GM19372 (cell line): ENCODE measurements around the gene FBN2.

Experiments
- ATAC-seq: cut with Tn5 transposase; IDR thresholded peaks from one replicate; pipeline ENCODE4 v1.9.1; 2021; ENCODE audit warnings: mild to moderate bottlenecking, low read depth, moderate library complexity; ENCODE audit not compliant: unreplicated experiment

The FBN2 gene

DNA sequence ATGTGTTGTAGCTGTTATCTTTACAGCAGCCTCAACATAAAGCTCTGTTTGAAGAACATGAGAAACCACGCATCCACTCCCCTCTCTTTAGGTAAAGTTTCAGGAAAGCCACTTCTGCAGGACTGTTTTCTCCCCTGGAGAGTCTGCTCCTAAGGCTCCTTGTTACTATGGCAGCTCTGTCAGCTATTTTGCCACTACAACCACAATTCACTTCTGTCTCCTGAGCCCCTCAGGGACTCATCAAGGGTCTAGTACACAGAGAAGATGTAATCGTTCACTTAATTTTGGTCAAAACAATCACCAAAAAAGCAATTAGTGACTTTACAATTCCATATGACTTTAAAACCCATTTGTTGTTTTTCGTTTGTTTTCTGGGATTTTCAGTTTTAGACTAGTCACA lies 157.7 kb downstream of the FBN2 start:
- no peak for ATAC-seq

DNA sequence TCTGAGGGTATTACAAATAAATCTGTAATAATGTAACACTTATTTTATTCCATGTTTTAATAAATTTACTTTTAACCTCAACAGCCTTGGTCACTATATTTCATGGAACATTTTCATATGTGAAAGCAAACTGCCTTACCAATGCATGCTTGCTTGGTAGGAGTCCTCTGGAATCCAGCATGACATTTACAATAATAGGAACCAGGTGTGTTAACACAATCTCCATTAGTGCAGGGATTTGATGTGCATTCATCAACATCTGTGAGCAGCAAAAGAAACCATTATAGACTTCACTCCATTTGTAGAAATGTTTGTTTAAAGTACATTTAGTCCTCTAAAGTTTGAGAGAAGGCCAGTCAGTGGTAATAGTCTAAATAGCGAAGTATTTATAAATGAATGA lies 159.4 kb downstream of the FBN2 start:
- ATAC-seq: no peak

DNA sequence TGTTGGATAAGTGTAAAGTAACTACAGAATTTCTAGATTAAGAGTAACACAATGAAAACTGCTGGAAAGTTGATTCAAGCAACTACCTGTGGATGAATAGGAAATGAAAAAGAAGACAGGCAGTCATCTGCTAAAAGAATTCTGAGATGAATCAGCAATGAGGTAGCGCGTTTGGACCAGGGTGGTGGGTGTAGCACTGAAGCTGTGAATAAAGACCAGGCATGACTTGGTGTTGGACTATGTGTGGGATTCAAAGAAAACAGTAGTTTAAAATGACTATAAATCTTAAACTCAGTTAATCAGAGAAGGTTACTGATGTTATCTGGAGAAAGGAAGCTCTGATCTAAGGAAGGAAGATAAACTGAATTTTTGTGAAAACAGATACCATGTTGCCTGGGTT lies 159.8 kb downstream of the FBN2 start:
- no peak for ATAC-seq

DNA sequence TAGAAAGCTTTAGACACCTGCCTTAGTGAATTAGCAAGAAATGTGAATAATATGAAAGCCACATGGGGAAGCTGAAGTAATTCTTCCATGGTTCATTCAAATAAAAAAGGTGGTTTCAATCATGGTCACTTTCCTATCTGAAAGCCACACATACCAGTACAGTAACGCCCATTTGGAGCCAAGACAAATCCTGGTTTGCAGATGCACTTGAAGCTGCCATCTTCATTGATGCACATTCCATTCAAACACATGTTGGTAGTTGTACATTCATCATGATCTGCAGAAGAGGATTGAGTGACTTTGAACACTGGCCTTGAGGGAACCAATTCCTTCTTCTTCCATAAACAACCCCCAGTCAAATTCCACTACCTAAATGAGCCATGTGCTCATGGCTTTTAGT lies 161.5 kb downstream of the FBN2 start:
- no peak for ATAC-seq

DNA sequence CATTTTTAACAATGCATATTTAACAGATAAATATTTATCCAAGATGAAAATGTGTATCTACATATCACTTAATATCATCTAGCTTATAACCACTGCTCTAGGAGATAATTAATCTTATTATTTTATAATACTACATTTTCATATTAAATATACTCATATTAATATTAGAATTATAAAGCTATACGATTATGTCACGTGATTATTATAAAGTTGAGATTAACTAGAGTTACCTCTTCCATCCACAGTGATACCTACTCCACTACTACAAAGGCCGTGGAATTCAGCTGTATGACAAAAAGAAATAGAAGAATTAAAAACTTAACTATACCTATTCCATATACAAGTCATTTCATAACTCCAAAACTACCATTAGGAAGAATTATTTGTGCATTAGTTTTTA lies 171.9 kb downstream of the FBN2 start:
- no peak for ATAC-seq

DNA sequence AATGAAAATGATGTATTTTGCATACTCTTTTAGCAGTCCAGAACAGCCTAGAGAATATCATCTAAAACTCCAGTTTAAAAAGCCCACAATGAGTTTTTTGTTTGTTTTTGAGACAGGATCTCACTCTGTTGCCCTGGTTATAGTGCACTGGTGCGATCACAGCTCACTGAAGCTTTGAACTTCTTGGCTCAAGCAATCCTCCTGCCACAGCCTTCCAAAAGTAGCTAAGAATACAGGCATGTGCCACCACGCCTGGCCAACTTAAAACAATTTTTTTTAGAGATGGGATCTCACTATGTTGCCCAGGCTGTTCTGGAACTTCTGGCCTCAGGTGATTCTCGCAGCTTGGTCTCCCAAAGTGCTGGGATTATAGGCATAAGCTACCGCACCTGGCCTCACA lies 175.7 kb downstream of the FBN2 start:
- no peak for ATAC-seq

DNA sequence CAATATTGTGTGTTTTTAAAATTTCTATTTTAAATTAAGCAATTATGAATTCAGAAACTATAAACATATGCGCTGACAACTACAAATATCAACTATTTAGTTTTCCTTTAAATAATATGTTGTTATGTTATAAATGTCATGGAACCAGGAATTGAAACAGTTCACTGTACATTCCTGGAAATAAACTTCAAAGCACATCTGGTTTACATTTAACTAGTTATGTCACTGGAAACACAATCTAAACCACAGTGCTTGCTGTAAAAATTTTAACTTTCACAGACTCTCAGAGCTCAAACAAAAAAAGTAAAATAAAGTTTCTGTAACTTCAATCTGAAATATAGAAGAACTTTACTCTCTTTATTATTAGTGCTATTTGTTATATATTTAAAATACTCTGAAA lies 179.2 kb downstream of the FBN2 start:
- no peak for ATAC-seq

DNA sequence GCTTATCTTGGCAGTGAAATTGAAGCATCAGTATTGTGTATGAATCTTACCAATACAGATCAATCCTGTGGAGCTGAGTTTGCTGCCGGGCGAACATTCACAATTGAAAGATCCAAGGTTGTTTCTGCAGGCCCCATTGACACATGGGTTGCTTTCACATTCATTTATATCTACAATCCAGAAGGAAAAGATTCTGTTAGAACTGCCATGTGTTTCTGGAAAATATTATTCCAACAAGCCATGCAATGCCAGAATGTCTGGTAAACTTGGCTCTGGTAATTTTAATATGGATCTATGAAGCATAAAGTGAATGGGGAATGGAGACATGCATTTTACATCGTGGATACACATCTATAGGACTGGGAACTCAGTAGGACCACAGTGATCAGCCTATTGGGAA lies 180.8 kb downstream of the FBN2 start:
- ATAC-seq: no peak

DNA sequence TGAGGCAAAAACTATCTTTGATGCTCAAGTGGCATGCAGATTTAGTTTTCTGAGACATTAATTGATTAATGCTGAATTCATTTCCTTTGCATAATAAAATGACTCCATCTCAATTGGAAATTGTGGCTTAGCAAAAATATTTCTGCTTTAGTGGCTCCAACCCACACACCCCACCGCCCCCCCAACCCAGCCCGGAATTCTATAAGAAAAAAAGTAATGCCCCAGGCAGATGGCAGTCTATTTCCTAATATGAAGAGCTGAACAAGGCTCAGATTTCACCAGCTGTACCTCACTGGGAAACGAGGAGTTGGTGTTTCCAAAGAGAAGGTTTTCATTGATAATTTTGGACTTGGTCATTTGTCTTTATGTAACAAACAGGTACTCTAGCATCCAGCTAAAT lies 182.1 kb downstream of the FBN2 start:
- no peak for ATAC-seq

DNA sequence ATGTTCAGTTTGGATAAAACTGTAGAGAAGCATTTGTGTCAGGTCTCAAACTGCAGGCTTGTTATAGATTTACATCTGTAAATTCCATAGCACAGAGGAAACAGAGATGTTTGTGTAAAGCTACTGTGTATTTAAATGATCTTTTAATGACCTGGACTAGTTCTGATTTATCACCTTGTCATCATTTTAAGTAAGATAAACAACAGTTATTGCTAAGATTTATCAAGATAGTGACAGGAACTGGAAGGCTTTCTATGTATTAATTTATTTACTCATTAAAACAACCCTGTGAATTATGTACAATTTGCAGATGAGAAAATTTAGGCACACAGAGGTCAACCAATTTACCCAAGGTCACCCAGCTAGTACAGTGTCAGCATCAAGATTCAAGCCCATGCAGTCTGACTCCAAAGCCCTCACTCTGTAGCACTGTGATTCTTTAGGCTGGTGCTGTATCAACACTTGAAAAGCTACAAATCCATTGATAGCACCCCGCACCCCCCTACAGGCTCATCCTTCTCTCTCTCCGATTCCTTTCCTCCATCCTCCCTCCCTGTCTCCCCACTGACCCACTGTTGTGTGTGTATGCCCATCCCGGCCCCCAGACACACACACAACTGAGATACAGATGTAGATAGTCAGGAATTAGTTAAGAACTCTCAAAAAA lies 184.5 kb downstream of the FBN2 start:
- no peak for ATAC-seq

DNA sequence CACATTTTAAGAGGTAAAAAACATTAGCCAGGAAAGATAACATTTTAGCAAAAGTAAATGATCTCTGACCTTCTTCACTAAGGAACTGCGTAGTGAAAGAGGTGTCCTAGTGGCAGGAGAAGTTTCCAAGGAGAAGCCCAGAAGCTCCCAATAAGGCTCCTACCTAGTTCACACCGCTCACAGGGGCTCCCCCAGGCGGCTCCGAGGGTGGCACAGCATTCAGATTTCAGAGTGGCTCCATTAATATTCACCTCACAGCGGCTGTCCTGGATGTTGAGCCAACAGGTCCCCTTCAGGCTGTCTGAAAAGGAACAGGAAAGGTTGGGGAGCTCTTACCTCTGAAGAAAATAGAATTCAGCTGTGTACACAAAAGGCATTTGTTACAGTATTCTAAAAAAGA lies 187.3 kb downstream of the FBN2 start:
- no peak for ATAC-seq

DNA sequence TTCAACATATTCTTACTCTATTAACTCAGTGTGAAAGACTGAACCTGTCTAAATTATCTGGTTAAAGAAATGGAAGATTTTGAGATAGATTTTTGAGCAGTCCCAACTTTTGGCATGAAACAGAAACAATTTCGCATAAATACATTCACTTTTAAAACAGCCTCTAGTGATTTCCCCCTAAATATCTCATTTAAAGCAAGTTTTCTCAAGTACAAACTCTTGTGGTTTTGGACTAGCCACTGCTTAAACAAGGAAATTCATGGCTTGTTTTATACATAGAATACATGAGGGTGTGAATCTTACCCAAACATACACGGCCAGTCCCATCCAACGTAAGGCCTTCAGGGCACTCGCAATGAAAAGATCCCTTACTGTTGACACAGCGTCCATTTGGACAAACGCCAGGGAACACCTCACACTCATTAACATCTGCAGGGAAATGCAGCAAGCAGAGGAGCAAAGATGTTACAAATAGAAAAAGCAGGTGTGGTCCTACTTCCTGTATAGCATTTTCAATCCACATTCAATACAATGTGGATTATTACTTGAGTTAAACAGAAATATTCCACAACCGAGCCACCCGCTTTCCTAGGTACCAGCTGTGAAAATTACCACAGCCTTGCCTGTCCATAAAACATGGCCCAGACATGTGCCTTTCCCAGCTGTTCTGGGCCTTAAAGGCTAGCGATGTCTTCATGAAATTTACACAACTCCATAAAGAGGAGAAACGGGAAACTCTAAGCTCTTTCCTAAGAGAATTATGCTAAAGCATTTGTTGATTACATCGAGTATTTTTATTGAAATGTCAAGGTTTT lies 188.8 kb downstream of the FBN2 start:
- no peak for ATAC-seq

DNA sequence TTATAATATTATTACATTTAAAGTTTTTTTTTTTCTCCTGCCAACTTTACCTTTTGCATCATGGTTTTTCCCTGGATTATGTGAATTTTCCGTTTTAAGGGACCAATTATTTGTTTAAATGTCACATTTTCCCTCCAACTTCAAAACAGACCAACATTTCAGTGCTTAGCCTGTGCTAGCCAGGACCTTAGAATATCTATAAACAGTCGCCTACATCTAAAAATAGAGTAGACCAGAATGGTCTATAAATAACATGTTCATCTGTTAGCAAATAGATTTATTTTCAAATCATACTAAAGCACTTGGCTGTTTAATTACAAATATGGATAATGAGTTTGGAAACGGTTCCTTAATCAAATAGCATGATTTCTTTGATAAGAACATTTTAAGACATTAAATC lies 192.0 kb downstream of the FBN2 start:
- ATAC-seq: no peak

DNA sequence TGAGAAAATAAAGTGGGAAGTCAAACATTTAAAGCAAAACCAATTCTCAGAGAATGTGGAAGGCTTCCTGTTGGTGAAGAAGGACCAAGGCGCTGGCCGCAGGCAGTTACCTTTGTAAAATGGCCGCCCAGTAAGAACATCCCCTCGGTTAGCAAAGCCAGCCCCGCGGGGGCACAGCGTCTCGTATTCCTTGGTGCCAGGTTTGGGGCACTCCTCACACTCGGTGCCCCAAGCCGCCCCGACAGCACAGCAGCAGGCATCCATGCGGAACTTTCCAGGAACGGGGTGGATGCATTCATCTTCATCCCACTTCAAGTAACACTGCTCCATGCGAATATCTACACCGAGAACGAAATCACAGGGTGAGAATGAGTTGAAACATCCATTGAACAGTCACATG lies 192.8 kb downstream of the FBN2 start:
- no peak for ATAC-seq

DNA sequence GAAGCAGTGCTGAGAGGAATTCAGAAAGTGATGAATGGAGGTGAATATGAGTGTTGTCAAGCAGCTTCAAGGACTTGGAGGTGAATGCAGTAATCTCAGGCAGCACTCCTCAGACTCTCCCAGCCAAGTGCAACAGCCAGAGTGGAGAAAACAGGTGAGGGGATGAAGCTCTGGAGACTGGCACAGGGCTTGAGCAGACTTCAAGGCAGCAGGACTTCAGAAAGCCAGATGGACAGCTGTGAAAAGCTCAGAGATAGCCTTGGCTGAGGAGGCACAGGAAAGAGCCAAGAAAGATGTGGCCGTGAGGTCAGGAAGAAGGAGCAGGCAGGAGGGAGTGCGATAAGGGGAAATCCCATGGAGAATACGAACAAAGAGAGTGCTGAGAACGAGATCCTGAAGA lies 194.9 kb downstream of the FBN2 start:
- no peak for ATAC-seq

DNA sequence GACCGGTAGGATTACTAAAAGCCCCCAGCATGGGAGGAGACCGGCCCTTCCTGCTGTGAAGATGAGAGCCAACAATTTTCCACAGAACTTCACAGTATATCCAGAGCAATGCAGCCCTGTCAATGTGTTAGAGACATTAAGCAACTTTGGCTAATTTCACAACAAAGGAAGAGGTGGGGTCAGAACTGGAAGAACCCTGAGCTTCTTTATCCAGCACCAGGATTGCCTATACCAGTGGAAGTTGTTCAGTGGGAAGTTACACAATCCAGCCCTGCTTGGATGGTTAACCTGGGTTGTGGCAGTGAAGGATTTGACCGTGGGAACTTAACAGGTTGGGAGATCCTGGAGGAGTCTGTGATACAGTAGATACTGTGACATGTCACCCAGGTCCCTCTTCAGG lies 197.0 kb downstream of the FBN2 start:
- ATAC-seq: no peak

DNA sequence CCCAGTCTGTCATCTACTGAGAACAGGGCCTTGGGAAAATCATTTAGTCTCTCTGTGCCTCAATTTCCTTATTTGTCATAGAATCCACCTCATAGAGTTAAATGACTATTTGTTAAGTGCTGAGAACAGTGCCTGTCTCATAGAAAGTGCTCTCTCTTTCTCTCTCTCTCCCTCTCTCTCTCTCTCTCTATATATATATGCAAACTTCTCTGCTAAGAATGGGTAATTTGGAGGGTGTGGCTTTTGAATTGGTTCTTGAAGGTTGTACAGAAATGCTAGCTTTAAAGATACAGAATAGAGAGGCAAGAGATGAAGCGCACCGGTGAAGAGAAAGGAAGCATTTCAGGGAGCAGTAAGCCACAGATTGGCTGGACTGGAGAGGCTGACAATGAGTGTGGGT lies 197.4 kb downstream of the FBN2 start:
- no peak for ATAC-seq

DNA sequence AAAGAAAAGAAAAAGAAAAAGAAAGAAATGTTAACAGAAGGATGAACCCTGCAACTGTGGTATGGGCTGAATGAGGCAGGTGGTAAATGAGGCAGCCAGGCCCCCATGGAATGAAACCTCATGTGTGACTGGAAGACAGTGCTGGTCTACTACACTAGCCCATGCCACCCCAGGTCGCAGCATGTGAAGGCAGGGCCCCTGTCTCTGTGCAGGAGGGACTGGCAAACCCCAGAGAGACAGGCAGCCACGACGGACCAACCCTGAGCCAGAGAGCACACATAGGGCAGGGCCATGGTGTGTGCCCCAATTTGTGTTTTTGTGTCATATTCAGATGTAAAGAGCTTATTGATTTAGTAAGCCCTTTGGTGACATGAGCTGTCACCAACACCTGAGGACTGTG lies 198.5 kb downstream of the FBN2 start:
- ATAC-seq: no peak

DNA sequence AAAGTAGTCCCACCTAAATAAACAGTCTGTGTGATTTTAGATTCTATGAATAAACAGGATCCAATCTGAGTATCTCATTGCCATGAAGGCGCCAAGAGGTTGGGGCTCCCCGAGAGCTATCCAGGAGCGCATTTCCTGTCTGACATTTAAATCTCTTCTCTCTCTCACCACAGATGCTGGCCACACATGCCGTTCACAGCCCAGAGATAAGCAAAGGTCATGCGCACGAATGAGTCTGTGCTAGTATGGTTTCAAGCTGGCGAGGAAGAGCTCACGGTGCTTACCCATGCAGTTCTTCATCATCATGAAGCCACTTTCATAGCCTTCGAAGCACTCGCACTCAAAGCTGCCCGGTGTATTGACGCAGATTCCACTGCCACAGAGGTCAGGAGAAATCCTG lies 199.4 kb downstream of the FBN2 start:
- no peak for ATAC-seq

DNA sequence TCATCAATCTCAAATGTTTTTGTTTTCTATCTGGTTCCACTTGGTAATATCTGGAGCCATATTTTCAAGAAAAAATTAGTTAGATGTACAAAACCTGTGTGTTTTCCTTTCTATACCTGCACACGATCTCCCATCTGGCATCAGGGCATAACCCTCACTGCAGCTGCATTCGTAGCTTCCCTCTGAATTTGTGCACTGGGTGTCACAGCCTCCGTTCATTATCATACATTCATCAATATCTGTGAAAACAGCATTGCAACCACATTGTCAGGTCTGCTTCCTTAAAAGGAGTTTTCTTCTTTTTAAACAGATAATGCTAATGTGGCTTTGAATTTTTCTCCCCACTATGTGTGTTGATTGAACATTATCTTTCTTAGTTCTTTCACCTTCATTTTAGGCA lies 202.7 kb downstream of the FBN2 start:
- no peak for ATAC-seq

DNA sequence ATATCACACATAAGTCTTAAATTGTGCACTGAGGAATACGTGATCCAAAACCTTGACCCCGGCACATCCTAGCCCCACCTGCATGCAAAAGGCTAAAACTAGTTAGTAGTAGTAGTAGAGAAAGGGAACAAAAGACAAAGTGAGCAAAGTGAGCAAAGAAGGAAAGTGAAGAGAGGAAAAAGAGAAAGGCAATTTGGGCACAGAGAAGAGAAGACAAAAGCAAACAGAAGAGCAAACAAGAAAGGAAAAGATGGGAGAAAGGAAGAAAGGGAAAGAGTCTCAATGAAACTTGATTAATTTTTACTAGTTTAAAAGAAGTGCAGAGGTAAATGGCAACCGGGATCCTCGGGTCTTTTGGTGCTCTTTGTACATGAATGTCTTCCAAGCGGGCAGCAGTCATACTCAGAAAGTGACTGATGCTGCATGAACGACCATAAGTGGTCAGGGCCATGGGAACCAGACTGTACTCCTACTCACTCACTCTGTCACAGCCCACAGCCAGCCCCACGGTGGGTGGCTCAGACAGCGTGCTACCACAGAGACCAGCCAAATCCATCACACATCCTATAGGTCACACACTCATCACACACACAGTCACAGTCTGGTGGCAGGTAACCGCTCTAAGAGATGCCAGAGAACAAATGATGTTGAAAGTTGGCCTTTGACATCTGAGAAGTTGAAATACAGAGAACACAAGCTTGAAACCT lies 203.9 kb downstream of the FBN2 start:
- no peak for ATAC-seq

DNA sequence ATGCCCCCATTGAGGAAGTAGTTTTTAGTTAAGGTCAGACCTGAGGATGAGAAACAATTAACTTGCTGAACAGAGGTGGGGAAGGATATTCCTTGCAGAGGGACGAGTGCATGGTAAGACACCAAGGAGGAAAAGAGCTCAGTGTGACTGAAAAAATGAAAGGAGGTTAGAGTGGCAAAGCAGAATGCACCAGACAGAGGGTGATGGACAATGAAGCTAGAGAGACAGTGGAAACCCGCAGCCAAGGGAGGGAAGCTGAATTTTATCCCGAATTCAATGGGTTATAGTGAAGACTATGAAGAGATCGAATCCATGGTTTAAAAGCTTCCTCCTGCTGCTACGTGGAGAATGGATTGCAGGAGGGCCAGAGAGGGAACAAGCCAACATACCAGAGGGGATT lies 206.8 kb downstream of the FBN2 start:
- no peak for ATAC-seq
